Activated naive CD4-positive, alpha-beta T cell treated with anti-CD3 and anti-CD28 coated beads, Interleukin-2, amount 50 U/mL, for 72 hours (primary cell): Measurements from ENCODE around the gene ACTR5. TPM values are rescaled to one million over a fixed set of nuclear protein-coding genes. Genes with fewer than 3 reads are reported as not detected.
"Not testable (repeated sequence)": the region's sequence is repeated elsewhere in the genome, so short reads cannot be mapped to it uniquely, and the experiment has no call there.

Experiments
- ATAC-seq, 2 donors: fragments of 150-1000 bp; cut with Tn5 transposase; 2 replicates each; pipeline ENCODE4 v1.10.0; 2021; ENCODE audit warnings: mild to moderate bottlenecking in 2 of 2, moderate library complexity in 2 of 2
- DNase-seq, 2 donors: peaks; one replicate each; pipeline ENCODE4 v3.0.0; 2021 to 2022; ENCODE audit warnings: low spot score in 2 of 2
- H3K27ac Mint-ChIP-seq, 2 donors: one replicate each; pipeline ENCODE4 v1.8.0; 2022; ENCODE audit warnings: mild to moderate bottlenecking in 2 of 2, mixed read lengths in 2 of 2
- H3K36me3 Mint-ChIP-seq, 2 donors: one replicate each; pipeline ENCODE4 v1.8.0; 2022; ENCODE audit warnings: mixed read lengths in 2 of 2
- H3K9me3 Mint-ChIP-seq, 2 donors: one replicate each; pipeline ENCODE4 v1.8.0; 2022; ENCODE audit warnings: mixed read lengths in 2 of 2
- total RNA-seq, 2 donors: library from RNA; stranded (reverse); gene quantifications; one replicate each; pipeline ENCODE4 v1.2.3, GENCODE V29; 2022

Gene ACTR5
- total RNA-seq, 2 donors from 2014 or later = 7.2 to 11.7 TPM

DNA sequence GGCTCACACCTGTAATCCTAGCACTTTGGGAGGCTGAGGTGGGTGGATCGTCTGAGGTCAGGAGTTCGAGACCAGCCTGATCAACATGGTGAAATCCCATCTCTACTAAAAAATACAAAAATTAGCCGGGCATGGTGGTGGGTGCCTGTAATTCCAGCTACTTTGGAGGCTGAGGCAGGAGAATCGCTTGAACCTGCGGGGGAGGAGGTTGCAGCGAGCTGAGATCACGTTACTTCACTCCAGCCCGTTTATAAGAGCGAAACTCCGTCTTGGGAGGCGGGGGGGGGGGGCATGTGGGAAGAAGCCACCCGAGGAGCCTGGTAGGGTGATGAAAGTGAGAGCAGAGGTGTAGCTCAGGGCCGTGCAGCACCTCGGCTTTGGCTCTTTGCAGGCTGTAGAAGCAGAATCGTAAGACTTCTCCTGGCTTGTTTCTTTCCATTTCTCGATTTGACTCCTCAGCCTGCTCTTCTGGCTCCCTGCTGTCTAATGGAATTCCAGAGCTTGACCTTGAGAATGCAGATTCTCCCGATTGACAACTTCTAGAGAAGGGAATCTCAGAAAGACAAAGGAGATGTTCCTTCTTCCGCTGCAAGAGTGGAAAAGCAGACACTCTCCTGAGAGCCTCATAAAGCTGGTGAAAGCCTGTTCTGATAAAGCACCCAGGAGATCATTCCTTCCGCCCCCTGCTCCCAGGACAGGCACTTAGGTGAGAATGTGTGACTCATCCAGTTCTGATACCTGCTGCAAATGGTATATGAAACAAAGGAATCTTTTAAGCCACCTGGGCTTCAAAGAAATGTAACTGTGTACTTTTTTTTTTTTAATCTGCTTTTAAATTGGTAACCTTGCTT, 31.2 kb downstream of the ACTR5 start:
- peak overlapping the region; percentile 37 to 63 for H3K27ac Mint-ChIP-seq
- peak in 1 of 2 donors; percentile 58 for ATAC-seq
- H3K9me3 Mint-ChIP-seq = no peaks in the 10 kb centered on the region
- DNase-seq = no peak
- H3K36me3 Mint-ChIP-seq = peaks cover under 1 to 5% of the 10 kb centered on the region in 2 donors

DNA sequence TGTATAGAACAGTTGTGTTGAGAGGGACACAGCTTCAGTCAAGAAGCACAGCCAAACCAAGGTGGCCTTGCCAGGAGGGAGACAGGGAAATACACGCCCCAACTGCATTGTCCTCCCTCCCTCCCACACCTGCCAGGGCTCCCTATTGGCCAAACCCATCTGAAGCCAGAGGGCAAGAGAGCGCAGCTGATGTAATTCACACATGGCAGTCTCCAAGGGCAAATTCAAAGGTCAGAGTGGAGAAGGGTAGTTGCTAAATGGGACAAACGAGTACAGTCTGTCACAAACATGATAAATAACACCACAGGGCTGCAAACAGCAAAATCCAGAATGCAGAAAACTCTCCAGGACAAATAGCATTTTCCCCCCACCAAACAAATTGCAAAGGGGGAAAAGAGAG, 34.0 kb downstream of the ACTR5 start:
- Mint-ChIP-seq H3K27ac (no peak overlapping the region), H3K9me3 (no peaks in the 10 kb centered on the region), H3K36me3 (no peaks in the 10 kb centered on the region)
- DNase-seq = no peak
- no peak for ATAC-seq

DNA sequence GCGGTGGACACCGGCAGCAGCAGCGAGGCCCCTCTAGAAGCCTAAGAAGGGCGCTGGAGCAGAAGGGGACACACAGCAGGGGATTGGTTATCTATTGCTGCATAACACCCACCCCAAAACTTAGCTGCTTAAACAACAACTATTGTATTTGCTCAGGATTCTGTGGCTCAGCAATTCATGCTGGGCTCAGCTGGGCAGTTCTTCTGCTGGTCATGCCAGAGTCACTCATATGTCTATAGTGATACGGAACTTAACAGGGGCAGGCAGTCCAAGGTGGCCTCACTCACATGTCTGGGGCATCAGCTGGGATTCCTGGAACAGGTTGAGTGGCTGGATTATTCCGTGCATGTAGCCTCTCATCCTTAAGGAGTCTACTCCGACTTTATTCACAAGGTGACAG, 39.6 kb downstream of the ACTR5 start:
- Mint-ChIP-seq H3K9me3 (peaks cover 0 to 6% of the 10 kb centered on the region in 2 donors), H3K36me3 (no peaks in the 10 kb centered on the region), H3K27ac (no peak overlapping the region)
- DNase-seq (no peak), ATAC-seq (no peak)

DNA sequence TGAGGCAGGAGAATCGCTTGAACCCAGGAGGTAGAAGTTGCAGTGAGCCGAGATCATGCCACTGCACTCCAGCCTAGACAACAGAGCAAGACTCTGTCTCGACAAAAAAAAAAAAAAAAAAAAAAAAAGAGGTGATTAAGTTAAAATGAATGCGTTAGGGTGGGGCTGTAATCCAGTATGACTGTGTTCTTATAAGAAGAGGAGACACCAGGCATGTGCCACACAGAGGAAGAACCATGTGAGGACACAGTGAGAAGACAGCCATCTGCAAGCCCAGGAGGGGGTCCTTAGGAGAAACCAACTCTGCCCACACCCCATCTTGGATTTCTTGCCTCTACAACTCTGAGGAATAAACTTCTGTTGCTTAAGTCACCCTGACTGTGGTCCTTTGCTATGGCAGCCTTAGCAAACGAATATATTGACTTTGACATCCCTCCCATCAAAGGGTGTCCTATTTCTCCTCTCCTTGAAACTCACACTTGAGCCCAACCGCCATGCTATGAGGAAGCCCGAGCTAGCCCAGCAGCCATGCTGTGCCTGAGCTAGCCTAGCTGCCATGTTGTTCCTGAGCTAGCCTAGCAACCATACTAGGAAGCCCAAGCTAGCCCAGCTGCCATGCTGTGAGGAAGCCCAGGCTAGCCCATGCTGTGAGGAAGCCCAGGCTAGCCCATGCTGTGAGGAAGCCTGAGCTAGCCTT, 41.4 kb downstream of the ACTR5 start:
- DNase-seq = no peak
- Mint-ChIP-seq H3K27ac (no peak overlapping the region), H3K9me3 (peaks cover 0 to 6% of the 10 kb centered on the region in 2 donors), H3K36me3 (no peaks in the 10 kb centered on the region)
- ATAC-seq = no peak

DNA sequence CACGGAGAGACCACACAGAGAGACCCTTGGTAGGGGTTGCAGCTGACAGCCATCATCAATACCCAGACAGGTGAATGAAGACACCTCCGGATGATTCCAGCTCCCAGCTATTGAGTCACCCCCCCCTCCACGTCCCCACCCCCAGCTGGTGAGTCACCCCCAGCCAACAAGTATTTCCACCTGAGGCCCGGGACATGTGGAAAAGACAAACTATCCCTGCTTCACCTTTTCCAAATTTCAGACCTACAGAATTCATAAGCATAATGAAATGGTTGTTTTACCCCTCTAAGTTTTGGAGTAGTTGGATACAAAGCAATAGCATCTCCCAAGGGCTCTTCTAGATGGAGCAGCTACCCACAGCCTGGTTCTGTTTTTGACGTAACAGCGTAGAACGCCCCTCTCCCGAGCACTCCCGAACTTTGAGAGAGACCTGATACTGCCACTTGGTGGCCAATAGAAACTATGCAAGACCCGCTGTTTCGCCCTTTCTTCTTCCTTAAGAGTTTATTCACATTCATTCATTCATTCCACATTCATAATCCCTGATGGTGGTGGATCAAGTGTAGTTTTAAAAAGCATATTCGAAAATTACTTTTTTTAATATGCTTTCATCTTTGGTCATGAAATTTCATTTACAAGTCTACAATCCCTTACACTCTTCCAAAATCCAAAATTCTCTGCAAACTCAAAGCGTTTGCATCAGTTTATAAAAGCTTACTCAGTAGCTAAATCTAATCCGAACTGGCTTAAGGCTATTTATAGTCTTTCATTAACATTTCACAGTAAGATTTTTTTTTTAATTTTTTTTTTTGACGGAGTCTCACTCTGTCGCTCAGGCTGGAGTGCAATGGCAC, 42.2 kb downstream of the ACTR5 start:
- Mint-ChIP-seq H3K27ac (no peak overlapping the region), H3K9me3 (peaks cover 0 to 6% of the 10 kb centered on the region in 2 donors), H3K36me3 (no peaks in the 10 kb centered on the region)
- DNase-seq (no peak), ATAC-seq (peak in 1 of 2 donors; percentile 65)

DNA sequence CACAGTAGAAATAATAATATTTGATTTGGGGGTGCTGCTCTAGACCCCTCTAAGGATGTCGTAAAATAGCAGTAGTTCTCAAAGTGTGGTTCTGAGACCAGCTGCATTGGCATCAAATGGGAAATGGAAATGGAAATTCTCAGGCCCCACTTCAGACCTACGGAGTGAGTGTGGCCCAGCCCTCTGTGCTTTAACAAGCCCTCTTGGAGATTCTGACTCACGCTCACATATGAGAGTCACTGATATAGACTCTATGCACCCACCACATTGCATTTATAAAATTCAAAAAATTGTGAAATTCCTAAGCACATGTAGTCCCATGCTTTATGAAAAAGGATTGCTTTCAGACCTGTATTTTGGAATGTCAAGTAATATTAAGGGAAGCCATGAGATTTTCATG, 43.0 kb downstream of the ACTR5 start:
- Mint-ChIP-seq H3K27ac (no peak overlapping the region), H3K36me3 (no peaks in the 10 kb centered on the region), H3K9me3 (peaks cover 0 to 6% of the 10 kb centered on the region in 2 donors)
- DNase-seq (no peak), ATAC-seq (no peak)

DNA sequence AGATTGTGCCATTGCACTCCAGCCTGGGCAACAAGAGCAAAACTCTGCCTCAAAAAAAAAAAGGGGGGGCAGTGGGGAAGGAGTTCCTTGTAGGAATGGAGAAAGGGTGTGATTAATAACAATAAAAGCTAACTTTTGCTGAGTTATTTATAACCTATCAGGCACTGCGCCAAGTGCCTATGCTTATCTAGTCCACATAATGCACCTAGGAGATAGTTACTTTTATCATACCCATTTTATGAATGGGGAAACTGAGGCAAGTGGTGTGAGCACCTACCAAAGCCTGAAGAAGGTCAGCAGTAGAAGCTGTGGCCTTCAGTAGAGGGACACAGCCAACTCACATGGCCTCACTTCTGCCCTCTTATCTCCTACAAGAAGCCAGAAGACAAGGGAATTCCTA, 43.7 kb downstream of the ACTR5 start:
- Mint-ChIP-seq H3K27ac (no peak overlapping the region), H3K36me3 (no peaks in the 10 kb centered on the region), H3K9me3 (peaks cover 0 to 6% of the 10 kb centered on the region in 2 donors)
- ATAC-seq (no peak), DNase-seq (no peak)

DNA sequence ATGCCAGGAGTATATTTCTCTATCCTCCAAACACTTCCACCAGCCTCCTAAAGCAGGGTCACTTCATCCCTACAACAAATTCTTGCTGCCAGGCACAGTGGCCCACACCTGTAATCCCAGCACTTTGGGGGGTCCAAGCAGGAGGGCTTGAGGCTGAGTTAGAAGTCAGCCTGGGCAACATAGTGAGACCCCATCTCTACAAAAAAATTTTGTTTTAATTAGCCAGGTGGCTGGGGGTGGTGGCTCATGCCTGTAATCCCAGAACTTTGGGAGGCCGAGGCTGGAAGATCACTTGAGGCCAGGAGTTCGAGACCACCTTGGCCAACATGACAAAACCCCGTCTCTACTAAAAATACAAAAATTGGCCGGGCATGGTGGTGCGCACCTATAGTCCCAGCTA, 45.8 kb downstream of the ACTR5 start:
- peaks cover 5 to 11% of the 10 kb centered on the region in 2 donors for H3K36me3 Mint-ChIP-seq
- H3K9me3 Mint-ChIP-seq, ATAC-seq, DNase-seq, H3K27ac Mint-ChIP-seq: not testable (repeated sequence)

DNA sequence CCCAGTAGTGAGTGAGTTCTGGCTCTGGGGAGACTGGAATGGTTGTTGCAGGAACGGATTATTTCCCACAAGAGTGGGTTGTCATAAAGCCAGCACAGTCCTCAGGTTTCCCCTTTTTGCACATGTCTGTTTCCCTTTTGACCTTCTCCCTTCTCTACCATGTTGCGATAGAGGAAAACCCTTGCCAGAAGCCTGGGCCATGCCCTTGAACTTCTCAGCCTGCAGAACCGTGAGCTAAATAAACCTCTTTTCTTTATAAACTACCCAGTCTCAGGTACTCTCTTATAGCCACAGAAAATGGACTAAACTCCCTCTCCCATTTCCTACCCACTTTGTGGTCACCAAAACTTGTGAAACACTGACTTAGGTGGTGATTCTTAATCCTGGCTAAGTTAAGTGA, 50.0 kb downstream of the ACTR5 start:
- ATAC-seq (no peak), DNase-seq (no peak)
- Mint-ChIP-seq H3K36me3 (peaks cover 5 to 15% of the 10 kb centered on the region in 2 donors), H3K27ac (no peak overlapping the region), H3K9me3 (peaks cover 6% of the 10 kb centered on the region in 2 donors)

DNA sequence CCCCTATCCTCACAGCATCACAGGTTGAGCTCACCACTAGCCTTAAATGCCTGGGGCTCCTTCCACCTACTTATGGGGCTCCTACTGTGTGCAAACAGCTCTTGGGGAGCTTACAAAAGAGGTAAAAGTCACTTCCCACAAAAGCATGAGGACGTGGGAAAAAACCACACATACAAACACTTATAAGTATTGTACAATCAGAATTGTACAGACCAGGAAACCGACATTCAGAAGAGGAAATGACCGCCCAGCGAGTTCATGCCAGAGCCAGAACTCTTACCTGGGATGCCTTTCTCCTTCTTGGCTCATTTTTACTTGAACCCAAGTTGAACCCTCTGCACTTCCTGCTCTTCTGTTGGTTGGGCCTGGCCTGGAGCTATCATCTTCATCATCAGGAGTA, 50.9 kb downstream of the ACTR5 start:
- peak overlapping the region in 1 of 2 donors; percentile 24 for H3K27ac Mint-ChIP-seq
- DNase-seq (no peak), ATAC-seq (peak in 1 of 2 donors; percentile 63)
- H3K9me3 Mint-ChIP-seq = peaks cover 6% of the 10 kb centered on the region in 2 donors
- H3K36me3 Mint-ChIP-seq = peaks cover 5 to 15% of the 10 kb centered on the region in 2 donors

DNA sequence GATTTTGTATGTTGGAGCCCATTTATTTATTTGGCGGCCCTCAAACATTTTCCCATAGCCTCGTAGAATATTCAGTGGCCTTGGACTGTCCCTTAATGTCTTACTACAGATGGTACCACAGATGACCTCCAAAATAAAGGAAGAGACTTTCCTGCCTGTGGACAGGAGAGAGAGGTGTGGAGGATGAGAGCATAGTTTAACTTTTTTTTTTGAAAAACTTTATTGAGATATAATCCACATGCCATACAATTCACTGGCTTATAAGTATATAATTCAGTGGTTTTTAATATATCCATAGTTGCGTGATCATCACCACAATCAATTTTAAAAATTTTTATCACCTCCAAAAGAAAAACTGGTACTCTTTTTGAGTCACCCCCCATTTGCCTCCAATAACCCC, 52.6 kb downstream of the ACTR5 start:
- peaks cover 5 to 15% of the 10 kb centered on the region in 2 donors for H3K36me3 Mint-ChIP-seq
- ATAC-seq (no peak), DNase-seq (no peak)
- H3K27ac Mint-ChIP-seq = no peak overlapping the region
- peaks cover 6% of the 10 kb centered on the region in 2 donors for H3K9me3 Mint-ChIP-seq

DNA sequence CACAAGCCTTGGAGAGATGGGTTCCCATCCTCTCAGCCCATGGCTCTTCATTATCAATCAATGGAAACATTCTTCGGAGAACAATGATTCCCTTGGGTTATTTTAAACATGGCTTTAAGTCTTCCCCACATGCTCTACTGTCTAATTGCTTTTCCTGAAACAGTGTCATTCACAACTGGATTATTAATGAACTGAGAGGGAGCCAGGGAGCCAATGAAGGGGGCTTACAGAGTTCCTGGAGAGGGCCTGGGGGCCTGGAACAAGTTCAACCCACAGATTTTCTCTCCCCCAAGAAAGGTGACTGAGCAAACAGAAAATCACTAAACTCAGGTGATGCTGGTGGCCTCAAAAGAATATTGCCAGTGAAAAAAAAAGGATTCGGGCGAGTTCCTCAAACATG, 56.0 kb downstream of the ACTR5 start:
- no peak for ATAC-seq
- no peaks in the 10 kb centered on the region for H3K9me3 Mint-ChIP-seq
- peak overlapping the region; percentile 78 to 89 for H3K27ac Mint-ChIP-seq
- DNase-seq = no peak
- peaks cover 21 to 27% of the 10 kb centered on the region in 2 donors for H3K36me3 Mint-ChIP-seq

DNA sequence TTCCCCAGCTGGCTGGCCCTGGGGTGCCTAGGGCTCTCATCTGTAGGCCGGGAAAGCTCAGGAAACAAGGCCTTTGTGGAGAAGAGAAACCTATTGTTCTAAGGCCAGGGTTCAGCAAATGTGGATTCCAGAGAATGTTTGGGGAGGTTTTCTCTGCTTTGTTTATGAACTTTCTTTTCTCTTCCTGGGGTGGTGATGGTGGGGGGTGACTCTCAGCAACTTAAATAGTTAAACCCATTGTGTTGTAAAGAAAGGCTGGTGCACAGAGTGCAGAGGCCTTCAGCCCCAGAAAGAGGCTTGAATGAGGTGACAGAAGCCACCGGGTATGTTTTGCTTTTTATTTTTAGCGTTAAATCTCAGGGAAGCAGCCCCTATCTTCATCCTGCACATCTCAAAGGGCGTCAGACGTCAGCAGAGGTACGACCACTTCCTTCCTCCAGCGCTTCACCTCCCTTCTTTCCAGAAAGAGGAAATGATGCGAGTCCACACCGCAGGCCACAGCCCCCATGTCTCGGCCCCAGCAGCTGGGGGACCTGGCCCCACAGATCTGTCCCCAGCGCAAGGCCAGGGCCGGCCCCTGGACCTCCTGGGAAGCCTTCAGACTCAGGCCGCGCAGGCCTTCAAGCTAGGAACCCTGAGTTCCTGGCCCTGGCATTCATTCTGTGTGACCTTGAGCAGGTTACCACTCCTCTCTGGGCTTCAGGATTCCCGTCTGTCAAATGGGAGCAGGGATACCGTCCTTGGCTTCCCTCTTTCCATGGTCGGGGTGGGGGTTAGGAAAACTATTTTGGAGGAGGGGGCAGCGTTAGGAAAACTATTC, 56.6 kb downstream of the ACTR5 start:
- Mint-ChIP-seq H3K36me3 (peaks cover 25 to 30% of the 10 kb centered on the region in 2 donors), H3K27ac (peak overlapping the region; percentile 78 to 89), H3K9me3 (no peaks in the 10 kb centered on the region)
- peak; percentile 48 to 78 for DNase-seq
- peak; percentile 58 to 69 for ATAC-seq

DNA sequence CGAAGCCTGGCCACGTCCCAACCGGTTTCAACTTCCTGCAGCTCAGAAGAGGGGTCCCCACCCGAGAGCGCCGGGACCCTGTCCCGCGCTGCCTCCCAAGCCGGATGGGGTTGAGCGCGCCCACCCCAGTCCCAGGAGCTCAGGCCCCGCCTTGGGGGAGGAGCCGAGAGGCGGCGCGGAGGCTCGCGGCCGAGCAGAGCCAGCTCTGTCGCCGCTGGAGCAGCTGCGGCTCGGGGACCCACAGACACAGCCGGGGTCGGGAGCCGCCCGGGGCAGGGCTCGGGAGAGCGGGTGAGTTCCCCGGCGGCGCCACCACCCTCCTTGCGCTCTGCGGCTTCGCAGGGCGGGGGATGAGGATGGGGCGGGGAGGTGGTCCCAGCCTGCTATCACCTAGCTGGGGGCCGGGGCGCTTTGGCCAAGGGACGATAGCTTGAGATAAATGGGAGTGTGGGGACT, 57.3 kb downstream of the ACTR5 start, which contains the start of gene PPP1R16B:
Gene PPP1R16B (plus strand): TSS at position 196 of the 456 bp plus-strand sequence. CDS start 30,229 bp downstream, outside the sequence.
- Mint-ChIP-seq H3K27ac (peak within 1 kb of the TSS; percentile 89 to 95), H3K36me3 (peaks cover 27 to 37% of the 10 kb centered on the region in 2 donors), H3K9me3 (no peaks in the 10 kb centered on the region)
- DNase-seq (peak; percentile 74 to 80), ATAC-seq (peak; percentile 64 to 81)

DNA sequence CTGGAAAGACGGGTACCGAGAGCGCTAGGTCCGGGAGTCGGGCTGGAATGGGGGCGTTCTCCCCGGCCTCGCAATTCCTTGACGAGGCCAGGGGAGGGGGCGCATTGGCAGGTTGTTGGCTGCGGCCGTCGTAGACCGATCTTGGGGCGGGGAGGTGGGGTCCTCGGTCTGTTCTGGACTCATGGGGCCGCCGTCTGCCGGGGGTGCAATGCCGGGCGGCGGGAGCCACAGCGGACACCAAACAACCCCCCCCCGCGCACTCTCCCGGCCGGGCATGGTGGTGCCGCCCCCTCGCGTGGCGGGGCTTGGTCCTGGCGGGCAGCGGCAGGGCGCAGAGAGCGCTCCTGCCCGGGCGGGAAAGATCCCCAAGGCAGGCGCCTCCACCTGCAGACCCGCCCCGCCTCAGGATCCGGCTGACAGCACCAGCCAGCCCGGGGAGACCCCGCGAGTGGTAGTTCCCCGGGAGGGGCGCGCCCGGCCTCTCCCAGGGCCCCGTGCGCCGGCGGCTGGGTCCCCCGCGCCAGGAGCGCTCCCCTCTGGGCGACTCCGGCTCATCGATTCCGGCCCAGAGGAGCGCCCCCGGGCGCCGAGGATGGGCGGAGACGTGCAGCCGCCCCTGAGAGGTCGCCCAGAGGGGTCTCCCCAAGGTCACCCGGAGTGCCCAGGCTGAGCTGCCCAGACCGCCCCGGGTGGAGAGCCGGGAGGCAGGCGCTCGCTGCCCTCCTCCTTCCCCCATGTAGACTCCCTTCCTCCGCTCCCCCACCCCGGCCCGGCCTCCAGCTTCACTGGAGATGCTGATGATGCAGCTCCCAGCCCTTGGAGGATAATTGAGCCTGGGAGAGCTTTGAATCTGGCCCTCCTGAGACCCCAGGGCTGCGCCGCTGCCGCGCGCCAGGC, 57.9 kb downstream of the ACTR5 start:
- no peaks in the 10 kb centered on the region for H3K9me3 Mint-ChIP-seq
- ATAC-seq (peak; percentile 45 to 46), DNase-seq (peak; percentile 46 to 69)
- H3K27ac Mint-ChIP-seq = peak overlapping the region; percentile 89 to 95
- H3K36me3 Mint-ChIP-seq = peaks cover 34 to 43% of the 10 kb centered on the region in 2 donors
